HEK293T (cell line): ENCODE results near the gene ALDOC.
"Not testable (repeated sequence)": the region's sequence is repeated elsewhere in the genome, so short reads cannot be mapped to it uniquely, and the experiment has no call there.

ENCODE experiments used
- CTCF ChIA-PET: fragments of 350-600 bp; formaldehyde crosslinking; extraction: SDS; loops from one replicate; lab custom pipeline; 2021; ENCODE audit warnings: antibody characterized with exemption, inconsistent platforms; lab: Yijun Ruan, JAX
- POLR2A ChIA-PET: fragments of 350-600 bp; formaldehyde crosslinking; extraction: SDS; loops from one replicate; lab custom pipeline; 2020; ENCODE audit warnings: antibody characterized with exemption, inconsistent platforms; lab: Yijun Ruan, JAX
- DNase-seq: peaks from one replicate; pipeline ENCODE4 v3.0.0; 2012; ENCODE audit warnings: mixed read lengths; ENCODE audit errors: extremely low spot score
- ARNT ChIP-seq: fragments of 450-650 bp; IDR thresholded peaks from 2 replicates; pipeline ENCODE4 v1.6.1; 2017; ENCODE audit warnings: mild to moderate bottlenecking
- BHLHE40 ChIP-seq: fragments of 450-650 bp; IDR thresholded peaks from 2 replicates; pipeline ENCODE4 v1.6.1; 2016; ENCODE audit warnings: mild to moderate bottlenecking, moderate library complexity, borderline replicate concordance
- CTBP1 ChIP-seq: fragments of 450-650 bp; IDR thresholded peaks from 2 replicates; pipeline ENCODE4 v1.6.1; 2016; ENCODE audit warnings: borderline replicate concordance
- ELF4 ChIP-seq: fragments of 450-650 bp; IDR thresholded peaks from 2 replicates; pipeline ENCODE4 v1.6.1; 2017; ENCODE audit warnings: antibody characterized with exemption
- FOXA1 ChIP-seq: fragments of 450-650 bp; IDR thresholded peaks from 2 replicates; pipeline ENCODE4 v1.6.1; 2016; ENCODE audit warnings: mild to moderate bottlenecking
- FOXK2 ChIP-seq: fragments of 450-650 bp; IDR thresholded peaks from 2 replicates; pipeline ENCODE4 v1.6.1; 2016; ENCODE audit warnings: mild to moderate bottlenecking
- FOXM1 ChIP-seq: fragments of 450-650 bp; IDR thresholded peaks from 2 replicates; pipeline ENCODE4 v1.6.1; 2017; ENCODE audit warnings: mild to moderate bottlenecking, borderline replicate concordance
- HDGF ChIP-seq: fragments of 450-650 bp; IDR thresholded peaks from 2 replicates; pipeline ENCODE4 v1.6.1; 2017; ENCODE audit warnings: antibody characterized with exemption, borderline replicate concordance
- L3MBTL2 ChIP-seq: fragments of 450-650 bp; conservative IDR thresholded peaks from 2 replicates; pipeline ENCODE4 v1.6.1; 2016; ENCODE audit warnings: mild to moderate bottlenecking
- LEF1 ChIP-seq: fragments of 450-650 bp; IDR thresholded peaks from 2 replicates; pipeline ENCODE4 v1.6.1; 2017; ENCODE audit warnings: mild to moderate bottlenecking, borderline replicate concordance
- NFRKB ChIP-seq: fragments of 450-650 bp; IDR thresholded peaks from 2 replicates; pipeline ENCODE4 v1.6.1; 2016; ENCODE audit warnings: mild to moderate bottlenecking, moderate library complexity
- PKNOX1 ChIP-seq: fragments of 450-650 bp; IDR thresholded peaks from 2 replicates; pipeline ENCODE4 v1.6.1; 2016
- SP1 ChIP-seq: fragments of 450-650 bp; IDR thresholded peaks from 2 replicates; pipeline ENCODE4 v1.6.1; 2017
- SUZ12 ChIP-seq: fragments of 450-650 bp; IDR thresholded peaks from 2 replicates; pipeline ENCODE4 v1.6.1; 2016; ENCODE audit warnings: mild to moderate bottlenecking
- TARDBP ChIP-seq: fragments of 450-650 bp; IDR thresholded peaks from 2 replicates; pipeline ENCODE4 v1.6.1; 2016
- ZNF384 ChIP-seq: fragments of 450-650 bp; IDR thresholded peaks from 2 replicates; pipeline ENCODE4 v1.6.1; 2016

Gene ALDOC

GRCh38 chr17:28616281-28616680 lies 39.6 kb upstream of the ALDOC start:
- ChIA-PET POLR2A (interaction anchor here (0.9 kb wide), 1 partner anchor 131 kb away, joined by 3 read pairs; no protein-coding TSS in a partner anchor), CTCF (interaction anchor here (1.0 to 1.1 kb wide), 2 partner anchors 31 to 391 kb away, joined by 3 to 4 read pairs; no protein-coding TSS in a partner anchor)
- no peak for TF ChIP-seq L3MBTL2
- TF ChIP-seq FOXM1 = no peak
- no peak for TF ChIP-seq ZNF384
- TF ChIP-seq LEF1 = no peak
- no peak for TF ChIP-seq ELF4
- no peak for TF ChIP-seq TARDBP
- TF ChIP-seq FOXK2 = no peak
- TF ChIP-seq CTBP1 = no peak
- no peak for TF ChIP-seq HDGF
- no peak for TF ChIP-seq NFRKB
- TF ChIP-seq SUZ12 = no peak
- TF ChIP-seq SP1 = no peak
- no peak for TF ChIP-seq BHLHE40
- no peak for TF ChIP-seq FOXA1
- no peak for TF ChIP-seq PKNOX1
- TF ChIP-seq ARNT = no peak
- DNase-seq = no peak

GRCh38 chr17:28615260-28615940 lies 38.7 kb upstream of the ALDOC start:
- TF ChIP-seq TARDBP (no peak), PKNOX1 (no peak), HDGF (no peak), CTBP1 (no peak), FOXM1 (no peak)
- DNase-seq = no peak
- ChIA-PET POLR2A (interaction anchor here (0.9 kb wide), 2 partner anchors 10 to 130 kb away, joined by 3 read pairs; no protein-coding TSS in a partner anchor), CTCF (interaction anchor here (1.1 kb wide), 1 partner anchor 32 kb away, joined by 4 read pairs; no protein-coding TSS in a partner anchor)

- TF ChIP-seq FOXA1 (no peak), LEF1 (no peak), NFRKB (no peak), SUZ12 (no peak), ELF4 (no peak), TARDBP (no peak), BHLHE40 (no peak), ARNT (no peak), SP1 (no peak), FOXK2 (no peak), FOXM1 (no peak), ZNF384 (no peak)
- ChIA-PET CTCF (interaction anchor here (0.7 to 1.4 kb wide), 3 partner anchors 26 to 375 kb away, joined by 3 to 7 read pairs (median 4); no protein-coding TSS in a partner anchor), POLR2A (interaction anchor here (0.6 to 1.2 kb wide), 2 partner anchors 14 to 33 kb away, joined by 3 read pairs; no protein-coding TSS in a partner anchor)
- no peak for DNase-seq
These were observed 37.3 kb upstream of the ALDOC start, which contains the start of gene RSKR for GRCh38 chr17:28613931-28614381. TSS of gene RSKR (minus strand) at chr17:28614185. CDS start at chr17:28614161, 24 bp downstream.

GRCh38 chr17:28612936-28613872 lies 36.5 kb upstream of the ALDOC start:
- ChIA-PET CTCF (interaction anchor here (0.7 to 1.4 kb wide), 6 partner anchors 8 to 374 kb away, joined by 3 to 7 read pairs (median 3); no protein-coding TSS in a partner anchor), POLR2A (interaction anchor here (0.6 to 1.2 kb wide), 2 partner anchors 14 to 32 kb away, joined by 3 read pairs; no protein-coding TSS in a partner anchor)
- no peak for TF ChIP-seq TARDBP
- no peak for TF ChIP-seq PKNOX1
- TF ChIP-seq ARNT = no peak
- DNase-seq = peak; percentile 41

- ChIA-PET CTCF (interaction anchor here (0.7 to 1.4 kb wide), 5 partner anchors 9 to 117 kb away, joined by 3 to 4 read pairs (median 3); no protein-coding TSS in a partner anchor), POLR2A (no interaction called here)
- TF ChIP-seq BHLHE40 = no peak
- no peak for TF ChIP-seq ARNT
- TF ChIP-seq L3MBTL2 = no peak
- DNase-seq = no peak
These were observed 35.8 kb upstream of the ALDOC start for GRCh38 chr17:28612531-28612930.

- TF ChIP-seq PKNOX1 (no peak), ELF4 (no peak), CTBP1 (no peak), NFRKB (no peak), ZNF384 (no peak), HDGF (no peak), L3MBTL2 (no peak), TARDBP (no peak), FOXK2 (no peak), FOXA1 (no peak), BHLHE40 (no peak), LEF1 (no peak), FOXM1 (no peak), SP1 (no peak), ARNT (no peak)
- no peak for DNase-seq
- ChIA-PET POLR2A (interaction anchor here (0.8 to 1.7 kb wide), 2 partner anchors 35 to 39 kb away, joined by 3 to 6 read pairs; partner anchors contain the start of genes BLTP2 and PIGS), CTCF (interaction anchor here (0.6 kb wide), 1 partner anchor 9 kb away, joined by 3 read pairs; no protein-coding TSS in a partner anchor)
These were observed 33.7 kb upstream of the ALDOC start for GRCh38 chr17:28610376-28610775.

GRCh38 chr17:28604031-28604430 lies 27.3 kb upstream of the ALDOC start:
- POLR2A ChIA-PET, DNase-seq, CTCF ChIA-PET: not testable (repeated sequence)
